AG04449 (cell line): ENCODE measurements around the gene TMEM132E.

Source experiments
- CTCF ChIA-PET: fragments of 350-600 bp; formaldehyde crosslinking; extraction: SDS; loops from one replicate; lab custom pipeline; 2021; ENCODE audit warnings: antibody characterized with exemption; lab: Yijun Ruan, JAX
- POLR2A ChIA-PET: fragments of 400-600, 350-600 bp; formaldehyde crosslinking; extraction: SDS; loops from one replicate; lab custom pipeline; 2020; ENCODE audit warnings: antibody characterized with exemption, inconsistent platforms; lab: Yijun Ruan, JAX
- DNase-seq: peaks from one replicate; pipeline ENCODE4 v3.0.0-alpha.2; 2010; ENCODE audit warnings: low read depth, low spot score
- H3K4me3 ChIP-seq: 2 replicates; pipeline ENCODE4 v1.5.1; 2011; ENCODE audit warnings: low read depth, mild to moderate bottlenecking, control low read depth, low read length
- CTCF ChIP-seq: IDR thresholded peaks from one replicate; pipeline ENCODE4 v1.5.1; 2011; ENCODE audit warnings: mild to moderate bottlenecking, moderate library complexity, low read length, control low read depth, inconsistent platforms; ENCODE audit not compliant: insufficient read depth; ENCODE audit errors: missing control alignments

The TMEM132E gene

DNA sequence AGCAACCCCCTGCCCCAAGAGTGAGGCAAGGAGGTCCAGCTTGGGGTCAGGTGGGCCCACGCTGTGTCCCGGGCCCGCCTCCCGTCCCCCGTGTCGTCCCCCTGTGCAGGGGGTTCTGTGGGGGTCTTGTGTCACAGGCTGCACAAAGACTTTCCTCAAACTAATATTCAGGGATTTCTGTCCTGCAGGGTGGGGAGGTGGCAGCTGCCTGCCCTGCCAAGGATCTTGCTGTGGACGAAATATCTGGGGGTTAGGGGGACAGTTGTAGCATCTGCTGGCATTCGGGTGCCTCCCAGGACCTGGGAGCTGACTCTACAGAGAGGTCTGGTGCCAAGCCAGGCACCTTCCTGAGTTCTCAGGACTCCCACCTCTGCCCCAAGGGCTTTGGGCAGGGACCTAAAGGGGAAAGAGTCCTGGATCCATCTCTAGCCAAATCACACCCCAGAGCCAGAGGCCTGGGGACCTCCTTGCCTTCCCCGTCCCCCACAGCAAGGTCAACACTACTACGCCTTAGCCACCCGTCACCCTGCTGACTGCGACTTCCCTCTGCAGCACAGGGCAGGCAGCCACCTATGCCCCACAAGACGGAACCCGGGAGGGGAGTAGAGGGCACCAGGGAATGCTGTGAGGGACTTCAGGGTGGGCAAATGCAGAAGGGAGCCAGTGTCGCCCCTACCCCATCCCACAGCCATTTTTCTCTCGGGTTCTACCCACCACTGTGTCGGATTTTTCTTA is 59.3 kb downstream of the TMEM132E start:
- H3K4me3 ChIP-seq = no peak overlapping the region
- ChIA-PET CTCF (interaction anchor here (0.7 to 6.1 kb wide), 11 partner anchors 8 to 481 kb away, joined by 3 to 26 read pairs (median 5); partner anchors contain the start of gene RAD51D), POLR2A (no interaction called here)
- TF ChIP-seq CTCF = no peak
- DNase-seq = no peak

- ChIA-PET POLR2A (no interaction called here), CTCF (interaction anchor here (3.5 to 6.1 kb wide), 2 partner anchors 96 to 221 kb away, joined by 20 to 26 read pairs; no protein-coding TSS in a partner anchor)
- no peak overlapping the region for H3K4me3 ChIP-seq
- no peak for TF ChIP-seq CTCF
- no peak for DNase-seq
These were observed 60.5 kb downstream of the TMEM132E start for GRCh38 chr17:34639706-34640425.

- POLR2A ChIA-PET = no interaction called here
- no peak for DNase-seq
- H3K4me3 ChIP-seq = no peak overlapping the region
- TF ChIP-seq CTCF = no peak
- CTCF ChIA-PET = interaction anchor here (6.1 kb wide), 1 partner anchor 97 kb away, joined by 26 read pairs; no protein-coding TSS in a partner anchor
These were observed 62.0 kb downstream of the TMEM132E start for GRCh38 chr17:34641368-34641767.

GRCh38 chr17:34644941-34645550 is 65.7 kb downstream of the TMEM132E start:
- H3K4me3 ChIP-seq = no peak overlapping the region
- ChIA-PET CTCF (interaction anchor here (3.1 kb wide), 1 partner anchor 7 kb away, joined by 15 read pairs; no protein-coding TSS in a partner anchor), POLR2A (no interaction called here)
- DNase-seq = no peak
- no peak for TF ChIP-seq CTCF

GRCh38 chr17:34645594-34645993 is 66.2 kb downstream of the TMEM132E start:
- ChIA-PET CTCF (interaction anchor here (3.1 kb wide), 1 partner anchor 8 kb away, joined by 15 read pairs; no protein-coding TSS in a partner anchor), POLR2A (no interaction called here)
- no peak overlapping the region for H3K4me3 ChIP-seq
- no peak for TF ChIP-seq CTCF
- no peak for DNase-seq

- no peak overlapping the region for H3K4me3 ChIP-seq
- CTCF ChIA-PET = interaction anchor here (3.1 kb wide), 1 partner anchor 10 kb away, joined by 15 read pairs; no protein-coding TSS in a partner anchor
- no peak for DNase-seq
- POLR2A ChIA-PET = no interaction called here
- TF ChIP-seq CTCF = no peak
These were observed 68.1 kb downstream of the TMEM132E start for GRCh38 chr17:34647511-34647910.
